Measurements from ENCODE around the gene DHCR7. TPM values are rescaled to one million over a fixed set of nuclear protein-coding genes. Genes with fewer than 3 reads are reported as not detected.

Gene DHCR7
- total RNA-seq, 3 donors from 2014 or later: 26.5 to 68.6 (median 62.3) TPM

- intact Hi-C loops (cut with DNase I, micrococcal nuclease): no loop called here
Measured at GRCh38 chr11:71438650-71439049, 9.5 kb downstream of the DHCR7 start.

DNA sequence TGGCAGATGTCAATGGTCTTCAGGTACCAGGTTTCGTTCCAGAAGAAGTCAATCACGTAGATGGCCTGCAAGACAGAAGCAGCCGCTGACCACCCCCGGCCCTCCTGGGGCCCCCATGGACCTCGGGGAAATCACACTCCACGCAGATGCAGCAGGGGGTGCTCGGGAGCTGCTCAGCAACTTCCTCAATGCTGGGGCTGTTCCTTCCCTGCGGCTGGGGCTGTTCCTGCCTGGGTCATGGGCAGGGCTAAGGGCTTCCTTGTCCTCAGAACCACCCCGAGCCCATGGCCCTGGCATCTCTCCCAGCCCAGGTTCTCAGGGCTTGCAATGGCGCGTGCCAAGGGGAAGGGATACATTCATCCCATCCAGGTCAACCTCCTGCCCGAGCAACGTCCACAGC is 10.3 kb downstream of the DHCR7 start:
- Histone ChIP-seq H3K4me1 (ENCODE audit: low read depth) (peaks cover 11% of the 10 kb centered on the region), H3K9me3 (no peaks in the 10 kb centered on the region), H3K4me3 (no peak overlapping the region), H3K36me3 (ENCODE audit: low read depth) (no peaks in the 10 kb centered on the region)
- intact Hi-C loops (cut with DNase I, micrococcal nuclease): no loop called here
- DNase-seq (no peak), ATAC-seq (no peak)
- TF ChIP-seq, protein P1, sequence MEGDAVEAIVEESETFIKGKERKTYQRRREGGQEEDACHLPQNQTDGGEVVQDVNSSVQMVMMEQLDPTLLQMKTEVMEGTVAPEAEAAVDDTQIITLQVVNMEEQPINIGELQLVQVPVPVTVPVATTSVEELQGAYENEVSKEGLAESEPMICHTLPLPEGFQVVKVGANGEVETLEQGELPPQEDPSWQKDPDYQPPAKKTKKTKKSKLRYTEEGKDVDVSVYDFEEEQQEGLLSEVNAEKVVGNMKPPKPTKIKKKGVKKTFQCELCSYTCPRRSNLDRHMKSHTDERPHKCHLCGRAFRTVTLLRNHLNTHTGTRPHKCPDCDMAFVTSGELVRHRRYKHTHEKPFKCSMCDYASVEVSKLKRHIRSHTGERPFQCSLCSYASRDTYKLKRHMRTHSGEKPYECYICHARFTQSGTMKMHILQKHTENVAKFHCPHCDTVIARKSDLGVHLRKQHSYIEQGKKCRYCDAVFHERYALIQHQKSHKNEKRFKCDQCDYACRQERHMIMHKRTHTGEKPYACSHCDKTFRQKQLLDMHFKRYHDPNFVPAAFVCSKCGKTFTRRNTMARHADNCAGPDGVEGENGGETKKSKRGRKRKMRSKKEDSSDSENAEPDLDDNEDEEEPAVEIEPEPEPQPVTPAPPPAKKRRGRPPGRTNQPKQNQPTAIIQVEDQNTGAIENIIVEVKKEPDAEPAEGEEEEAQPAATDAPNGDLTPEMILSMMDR (IDR thresholded peaks at IDR 0.05): no peak

More at GRCh38 chr11:71438650-71439049, 9.5 kb downstream of the DHCR7 start:
- peaks cover 4% of the 10 kb centered on the region for H3K4me1 ChIP-seq (ENCODE audit: low read depth)
- TF ChIP-seq, protein P1 (IDR thresholded peaks at IDR 0.05): no peak
- DNase-seq (no peak), ATAC-seq (no peak)
- H3K36me3 ChIP-seq (ENCODE audit: low read depth): no peaks in the 10 kb centered on the region
- no peaks in the 10 kb centered on the region for H3K9me3 ChIP-seq
- no peak overlapping the region for H3K4me3 ChIP-seq

DNA sequence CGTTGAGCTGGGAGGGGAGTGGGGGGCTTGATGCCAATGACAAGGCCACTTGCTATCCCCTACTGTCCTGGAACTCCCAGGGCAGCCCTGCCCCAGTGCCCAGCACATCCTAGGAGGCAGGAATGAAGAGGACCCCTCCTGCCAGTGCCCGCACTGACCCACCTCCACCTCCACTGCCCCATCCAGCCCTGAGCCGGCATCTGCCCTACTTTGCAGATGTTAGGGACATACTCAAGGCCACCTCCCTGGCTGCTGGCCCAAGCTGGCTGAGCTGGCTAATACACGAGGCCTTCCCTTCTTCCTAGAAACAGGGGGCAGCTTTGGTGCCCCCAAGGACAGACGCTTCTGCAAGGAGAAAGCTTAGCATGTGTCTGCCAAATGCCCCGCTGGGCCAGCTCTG is 10.8 kb downstream of the DHCR7 start:
- no peak overlapping the region for H3K4me3 ChIP-seq
- no peaks in the 10 kb centered on the region for H3K36me3 ChIP-seq (ENCODE audit: low read depth)
- H3K9me3 ChIP-seq: no peaks in the 10 kb centered on the region
- TF ChIP-seq, protein P1 (IDR thresholded peaks at IDR 0.05): no peak
- peaks cover 12% of the 10 kb centered on the region for H3K4me1 ChIP-seq (ENCODE audit: low read depth)
- intact Hi-C loops (cut with DNase I, micrococcal nuclease): no loop called here
- ATAC-seq (no peak), DNase-seq (no peak)

DNA sequence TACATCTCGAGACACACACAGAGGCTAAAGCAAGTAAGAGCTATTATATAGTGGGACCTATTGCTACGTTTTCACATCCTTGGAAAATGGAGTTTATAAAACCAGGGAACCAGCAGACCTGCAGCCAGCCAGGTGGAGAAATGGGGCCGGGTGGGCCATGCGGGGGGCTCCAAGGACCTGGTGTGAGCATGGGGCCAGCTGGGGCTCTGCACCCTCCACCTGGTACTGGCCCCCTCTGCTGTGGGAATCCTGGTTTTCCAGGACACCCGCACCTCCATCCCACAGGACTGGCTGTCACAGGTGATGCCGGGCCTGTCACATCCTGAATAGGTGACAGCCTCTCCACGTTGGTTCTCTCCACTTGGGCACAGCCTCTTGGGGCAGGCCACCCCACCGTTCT is 11.3 kb downstream of the DHCR7 start:
- DNase-seq (no peak), ATAC-seq (no peak)
- Histone ChIP-seq H3K9me3 (no peaks in the 10 kb centered on the region), H3K36me3 (ENCODE audit: low read depth) (no peaks in the 10 kb centered on the region), H3K4me1 (ENCODE audit: low read depth) (peaks cover 12% of the 10 kb centered on the region), H3K4me3 (no peak overlapping the region)
- TF ChIP-seq, protein P1 (IDR thresholded peaks at IDR 0.05): no peak
- intact Hi-C loops (cut with DNase I, micrococcal nuclease): no loop called here

GRCh38 chr11:71435278-71435951 is 12.8 kb downstream of the DHCR7 start:
- TF ChIP-seq, protein P1 (IDR thresholded peaks at IDR 0.05): no peak
- Histone ChIP-seq H3K36me3 (ENCODE audit: low read depth) (no peaks in the 10 kb centered on the region), H3K9me3 (no peaks in the 10 kb centered on the region), H3K4me3 (no peak overlapping the region), H3K4me1 (ENCODE audit: low read depth) (peaks cover 12% of the 10 kb centered on the region)
- DNase-seq: no peak
- intact Hi-C loops (cut with DNase I, micrococcal nuclease): no loop called here
- no peak for ATAC-seq

All from mucosa of descending colon (tissue), 3 donors.